Naive B cell (primary cell): ENCODE measurements around the gene PHF2. TPM values are rescaled to one million over a fixed set of nuclear protein-coding genes. Genes with fewer than 3 reads are reported as not detected.

Experiments used
- ATAC-seq, 2 donors: fragments of 150-1000 bp; cut with Tn5 transposase; 2 replicates each; pipeline ENCODE4 v1.10.0; 2021; ENCODE audit warnings: low read depth in 2 of 2, mild to moderate bottlenecking in 2 of 2, moderate library complexity in 2 of 2
- DNase-seq: peaks from one replicate; pipeline ENCODE4 v3.0.0; 2022
- H3K27ac Mint-ChIP-seq, 6 donors: one replicate each; pipeline ENCODE4 v1.8.0; 2020 to 2022; ENCODE audit warnings: mild to moderate bottlenecking in 6 of 6, mixed read lengths in 6 of 6, moderate library complexity in 5 of 6, inconsistent platforms in 2 of 6
- H3K27me3 Mint-ChIP-seq, 3 donors: one replicate each; pipeline ENCODE4 v1.8.0; 2021 to 2022; ENCODE audit warnings: mixed read lengths in 3 of 3, mild to moderate bottlenecking in 1 of 3
- H3K36me3 Mint-ChIP-seq, 2 donors: one replicate each; pipeline ENCODE4 v1.8.0; 2020 to 2022; ENCODE audit warnings: mixed read lengths in 2 of 2, inconsistent platforms in 1 of 2, mild to moderate bottlenecking in 1 of 2
- H3K4me1 Mint-ChIP-seq, 3 donors: one replicate each; pipeline ENCODE4 v1.8.0; 2020 to 2022; ENCODE audit warnings: mixed read lengths in 3 of 3, inconsistent platforms in 1 of 3, mild to moderate bottlenecking in 1 of 3, moderate library complexity in 1 of 3
- H3K4me3 Mint-ChIP-seq, 8 donors: one replicate each; pipeline ENCODE4 v1.8.0; 2020 to 2022; ENCODE audit warnings: mild to moderate bottlenecking in 8 of 8, mixed read lengths in 8 of 8, moderate library complexity in 8 of 8, inconsistent platforms in 2 of 8
- H3K9me3 Mint-ChIP-seq, 7 donors: one replicate each; pipeline ENCODE4 v1.8.0; 2020 to 2022; ENCODE audit warnings: mixed read lengths in 7 of 7, mild to moderate bottlenecking in 5 of 7, inconsistent platforms in 2 of 7, moderate library complexity in 1 of 7
- polyA plus RNA-seq, 6 donors: library from polyadenylated mRNA; unstranded; fragments of 300-500 nt; fragmentation: Illumina TruSeq; gene quantifications; one replicate each; pipeline ENCODE4 v1.2.3, GENCODE V29; 2021; ENCODE audit warnings: low read depth in 6 of 6

PHF2 gene
- polyA plus RNA-seq, 6 donors from 2014 or later: 0.04 to 1.7 (median 1.1) TPM

GRCh38 chr9:93650448-93650847, 74.1 kb downstream of the PHF2 start:
- H3K27ac Mint-ChIP-seq: no peak overlapping the region
- H3K9me3 Mint-ChIP-seq: no peaks in the 10 kb centered on the region
- DNase-seq: no peak
- H3K36me3 Mint-ChIP-seq: peaks cover 3 to 21% of the 10 kb centered on the region in 2 donors
- H3K4me3 Mint-ChIP-seq: no peak overlapping the region
- no peak for ATAC-seq
- no peaks in the 10 kb centered on the region for H3K27me3 Mint-ChIP-seq
- H3K4me1 Mint-ChIP-seq: peaks cover 0 to 9% (median 0%) of the 10 kb centered on the region in 3 donors

- Mint-ChIP-seq H3K4me1 (peaks cover 0 to 9% (median 0%) of the 10 kb centered on the region in 3 donors), H3K27ac (peak overlapping the region in 1 of 6 donors; percentile 31), H3K27me3 (no peaks in the 10 kb centered on the region), H3K4me3 (no peak overlapping the region), H3K9me3 (no peaks in the 10 kb centered on the region), H3K36me3 (peaks cover 3 to 21% of the 10 kb centered on the region in 2 donors)
- no peak for DNase-seq
- ATAC-seq: no peak
These were observed 75.2 kb downstream of the PHF2 start for GRCh38 chr9:93651521-93651950.

GRCh38 chr9:93652604-93653592, 76.5 kb downstream of the PHF2 start:
- peaks cover 3 to 21% of the 10 kb centered on the region in 2 donors for H3K36me3 Mint-ChIP-seq
- ATAC-seq (no peak), DNase-seq (no peak)
- H3K27ac Mint-ChIP-seq: peak overlapping the region in 1 of 6 donors; percentile 67
- peaks cover 0 to 12% (median 0%) of the 10 kb centered on the region in 3 donors for H3K4me1 Mint-ChIP-seq
- H3K4me3 Mint-ChIP-seq: no peak overlapping the region
- H3K9me3 Mint-ChIP-seq: no peaks in the 10 kb centered on the region
- no peaks in the 10 kb centered on the region for H3K27me3 Mint-ChIP-seq

GRCh38 chr9:93653760-93654159, 77.4 kb downstream of the PHF2 start:
- peaks cover 0 to 12% (median 0%) of the 10 kb centered on the region in 3 donors for H3K4me1 Mint-ChIP-seq
- H3K27me3 Mint-ChIP-seq: no peaks in the 10 kb centered on the region
- H3K36me3 Mint-ChIP-seq: peaks cover 3 to 21% of the 10 kb centered on the region in 2 donors
- H3K4me3 Mint-ChIP-seq: no peak overlapping the region
- H3K27ac Mint-ChIP-seq: no peak overlapping the region
- ATAC-seq (no peak), DNase-seq (no peak)
- no peaks in the 10 kb centered on the region for H3K9me3 Mint-ChIP-seq

- H3K4me3 Mint-ChIP-seq: peak overlapping the region in 1 of 8 donors; percentile 9
- no peak overlapping the region for H3K27ac Mint-ChIP-seq
- ATAC-seq: no peak
- H3K9me3 Mint-ChIP-seq: no peaks in the 10 kb centered on the region
- no peaks in the 10 kb centered on the region for H3K27me3 Mint-ChIP-seq
- no peak for DNase-seq
- peaks cover 0 to 12% (median 0%) of the 10 kb centered on the region in 3 donors for H3K4me1 Mint-ChIP-seq
- peaks cover 3 to 21% of the 10 kb centered on the region in 2 donors for H3K36me3 Mint-ChIP-seq
These were observed 78.1 kb downstream of the PHF2 start for GRCh38 chr9:93654351-93654961.

- H3K36me3 Mint-ChIP-seq: peaks cover 3 to 21% of the 10 kb centered on the region in 2 donors
These were observed 79.4 kb downstream of the PHF2 start for GRCh38 chr9:93655621-93656425.

GRCh38 chr9:93656426-93657239, 80.2 kb downstream of the PHF2 start:
- no peak for DNase-seq
- Mint-ChIP-seq H3K9me3 (no peaks in the 10 kb centered on the region), H3K4me1 (peaks cover 0 to 10% (median 0%) of the 10 kb centered on the region in 3 donors), H3K4me3 (no peak overlapping the region), H3K36me3 (peaks cover 3 to 17% of the 10 kb centered on the region in 2 donors), H3K27ac (no peak overlapping the region), H3K27me3 (no peaks in the 10 kb centered on the region)
- no peak for ATAC-seq

More at GRCh38 chr9:93655621-93656425, 79.4 kb downstream of the PHF2 start:
- no peak overlapping the region for H3K27ac Mint-ChIP-seq
- H3K4me3 Mint-ChIP-seq: no peak overlapping the region
- no peak for ATAC-seq
- no peaks in the 10 kb centered on the region for H3K27me3 Mint-ChIP-seq
- no peaks in the 10 kb centered on the region for H3K9me3 Mint-ChIP-seq
- peaks cover 0 to 12% (median 0%) of the 10 kb centered on the region in 3 donors for H3K4me1 Mint-ChIP-seq
- no peak for DNase-seq

GRCh38 chr9:93657331-93658111, 81.1 kb downstream of the PHF2 start:
- Mint-ChIP-seq H3K36me3 (peaks cover 3 to 10% of the 10 kb centered on the region in 2 donors), H3K27me3 (no peaks in the 10 kb centered on the region), H3K4me1 (peaks cover 0 to 7% (median 0%) of the 10 kb centered on the region in 3 donors), H3K27ac (peak overlapping the region in 2 of 6 donors; percentile 41 to 77), H3K4me3 (no peak overlapping the region), H3K9me3 (no peaks in the 10 kb centered on the region)
- DNase-seq (no peak), ATAC-seq (no peak)

GRCh38 chr9:93658184-93658925, 82.0 kb downstream of the PHF2 start:
- peaks cover 0 to 2% of the 10 kb centered on the region in 2 donors for H3K36me3 Mint-ChIP-seq
- peak overlapping the region in 1 of 6 donors; percentile 52 for H3K27ac Mint-ChIP-seq
- ATAC-seq: no peak
- no peak overlapping the region for H3K4me3 Mint-ChIP-seq
- H3K4me1 Mint-ChIP-seq: peaks cover 0 to 5% (median 0%) of the 10 kb centered on the region in 3 donors
- no peaks in the 10 kb centered on the region for H3K9me3 Mint-ChIP-seq
- no peak for DNase-seq
- H3K27me3 Mint-ChIP-seq: no peaks in the 10 kb centered on the region

- Mint-ChIP-seq H3K27me3 (no peaks in the 10 kb centered on the region), H3K4me1 (peaks cover 0 to 3% (median 0%) of the 10 kb centered on the region in 3 donors), H3K9me3 (no peaks in the 10 kb centered on the region), H3K36me3 (no peaks in the 10 kb centered on the region), H3K27ac (no peak overlapping the region), H3K4me3 (no peak overlapping the region)
- no peak for ATAC-seq
- DNase-seq: no peak
These were observed 82.9 kb downstream of the PHF2 start for GRCh38 chr9:93659044-93659836.

- Mint-ChIP-seq H3K27me3 (no peaks in the 10 kb centered on the region), H3K9me3 (no peaks in the 10 kb centered on the region), H3K4me3 (no peak overlapping the region), H3K27ac (no peak overlapping the region), H3K36me3 (no peaks in the 10 kb centered on the region), H3K4me1 (peaks cover 0 to 3% (median 0%) of the 10 kb centered on the region in 3 donors)
- DNase-seq (no peak), ATAC-seq (no peak)
These were observed 83.4 kb downstream of the PHF2 start for GRCh38 chr9:93659837-93660177.
